ENCODE measurements around the gene RALA. TPM values are rescaled to one million over a fixed set of nuclear protein-coding genes. Genes with fewer than 3 reads are reported as not detected.
"Not testable (repeated sequence)": the region's sequence is repeated elsewhere in the genome, so short reads cannot be mapped to it uniquely, and the experiment has no call there.

Gene RALA
- total RNA-seq, 4 donors from 2014 or later: 5.4 to 29.8 (median 17.9) TPM

DNA sequence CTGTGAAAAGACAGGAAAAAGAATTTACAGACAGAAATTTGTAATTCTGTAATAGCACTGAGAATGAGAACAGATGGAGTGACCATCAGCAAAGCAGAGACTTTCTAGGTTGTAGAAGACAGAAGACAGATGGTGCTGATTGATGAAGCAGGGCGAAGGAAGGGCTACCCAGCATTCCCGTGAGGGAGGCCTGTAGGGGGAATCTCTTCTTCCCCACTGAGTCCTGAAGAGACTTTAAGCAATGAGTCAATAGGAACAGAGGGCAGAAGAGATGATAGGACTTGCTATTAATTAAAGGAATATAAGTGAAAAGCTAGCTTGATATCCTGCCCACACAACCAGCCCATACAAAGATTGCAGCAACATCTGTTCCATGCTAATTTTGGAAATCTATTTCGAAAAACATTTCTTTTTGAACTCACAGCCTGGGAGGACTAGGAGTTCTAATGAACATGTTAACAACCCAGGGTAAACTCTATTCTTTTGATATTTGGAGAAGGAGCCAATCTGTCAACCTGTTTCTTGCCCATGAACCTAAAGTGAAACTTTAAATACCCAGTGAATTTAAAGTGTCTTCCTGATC lies 44.1 kb downstream of the RALA start:
- 79 to 87% methylated on average over 3 of the region's 3 CpGs for WGBS, 2 donors (ENCODE audit: low coverage in 1 of 2)
- Histone ChIP-seq H3K4me3 (no peak overlapping the region), H3K27ac (peak overlapping the region in 1 of 4 donors; percentile 36), H3K9me3 (no peaks in the 10 kb centered on the region), H3K4me1 (peaks cover 0 to 32% (median 15%) of the 10 kb centered on the region in 4 donors), H3K27me3 (no peaks in the 10 kb centered on the region), H3K36me3 (no peaks in the 10 kb centered on the region)
- DNase-seq: no peak
- in situ Hi-C loops (cut with MboI; ENCODE audit: low pct_ligation_motif_present in 1 of 4, low pct_unique_long_range_greater_than_20kb in 1 of 4, low sequenced_read_pairs in 3 of 4) (no loop called here), intact Hi-C loops (cut with DNase I; ENCODE audit: low total_unique reads) (no loop called here)
- TF ChIP-seq EP300 (IDR thresholded peaks at IDR 0.05; ENCODE audit: low read depth) (no peak), POLR2AphosphoS5 (IDR thresholded peaks at IDR 0.05) (no peak), POLR2A (IDR thresholded peaks at IDR 0.05) (no peak)

DNA sequence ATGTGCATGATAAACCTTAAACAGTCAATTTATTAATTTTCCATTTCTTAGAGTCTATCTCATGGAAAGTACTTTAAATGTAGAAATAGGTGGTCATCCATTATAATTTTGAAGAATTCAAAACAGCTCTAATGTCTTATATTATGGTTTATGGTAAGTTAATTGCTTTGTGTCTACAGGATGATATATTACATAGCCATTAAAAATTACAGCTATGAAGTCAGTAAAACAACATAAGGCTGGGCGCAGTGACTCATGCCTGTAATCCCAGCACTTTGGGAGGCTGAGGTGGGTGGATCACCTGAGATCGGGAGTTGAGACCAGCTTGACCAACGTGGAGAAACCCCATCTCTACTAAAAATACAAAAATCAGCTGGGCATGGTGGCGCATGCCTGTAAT lies 44.9 kb downstream of the RALA start:
- Histone ChIP-seq H3K4me1 (peaks cover 0 to 32% (median 15%) of the 10 kb centered on the region in 4 donors), H3K27ac (peak overlapping the region in 2 of 4 donors; percentile 4 to 36)
- H3K36me3 ChIP-seq; in situ Hi-C loops (cut with MboI; ENCODE audit: low pct_ligation_motif_present in 1 of 4, low pct_unique_long_range_greater_than_20kb in 1 of 4, low sequenced_read_pairs in 3 of 4); H3K27me3 ChIP-seq; intact Hi-C loops (cut with DNase I; ENCODE audit: low total_unique reads); H3K4me3 ChIP-seq; H3K9me3 ChIP-seq: not testable (repeated sequence)
- WGBS, 2 donors (ENCODE audit: low coverage in 1 of 2): 70 to 78% methylated on average over 4 of the region's 4 CpGs
- DNase-seq: peak; percentile 40

DNA sequence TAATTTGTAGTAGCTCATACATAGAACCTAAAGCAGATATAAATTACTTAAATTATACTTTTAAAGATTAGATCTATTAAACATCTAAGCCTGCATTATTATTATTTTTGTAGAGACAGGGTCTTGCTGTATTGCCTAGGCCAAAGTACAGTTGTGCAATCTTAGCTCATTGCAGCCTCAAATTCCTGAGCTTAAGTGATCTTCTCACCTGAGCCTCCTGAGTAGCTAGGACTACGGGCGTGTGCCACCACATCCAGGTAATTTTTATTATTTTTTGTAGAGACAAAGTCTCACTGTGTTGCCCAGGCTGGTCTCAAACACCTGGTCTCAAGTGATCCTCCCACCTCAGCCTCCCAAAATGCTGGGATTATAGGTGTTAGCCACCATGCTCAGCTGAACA lies 46.7 kb downstream of the RALA start:
- 94 to 97% methylated on average over 2 of the region's 2 CpGs for WGBS, 2 donors (ENCODE audit: low coverage in 1 of 2)
- no peaks in the 10 kb centered on the region for H3K9me3 ChIP-seq
- H3K4me3 ChIP-seq: no peak overlapping the region
- intact Hi-C loops (cut with DNase I; ENCODE audit: low total_unique reads): no loop called here
- peaks cover 0 to 38% (median 15%) of the 10 kb centered on the region in 4 donors for H3K4me1 ChIP-seq
- in situ Hi-C loops (cut with MboI; ENCODE audit: low pct_ligation_motif_present in 1 of 4, low pct_unique_long_range_greater_than_20kb in 1 of 4, low sequenced_read_pairs in 3 of 4): no loop called here
- TF ChIP-seq POLR2AphosphoS5 (IDR thresholded peaks at IDR 0.05) (no peak), POLR2A (IDR thresholded peaks at IDR 0.05) (no peak), EP300 (IDR thresholded peaks at IDR 0.05; ENCODE audit: low read depth) (no peak)
- TF ChIP-seq, protein P1, sequence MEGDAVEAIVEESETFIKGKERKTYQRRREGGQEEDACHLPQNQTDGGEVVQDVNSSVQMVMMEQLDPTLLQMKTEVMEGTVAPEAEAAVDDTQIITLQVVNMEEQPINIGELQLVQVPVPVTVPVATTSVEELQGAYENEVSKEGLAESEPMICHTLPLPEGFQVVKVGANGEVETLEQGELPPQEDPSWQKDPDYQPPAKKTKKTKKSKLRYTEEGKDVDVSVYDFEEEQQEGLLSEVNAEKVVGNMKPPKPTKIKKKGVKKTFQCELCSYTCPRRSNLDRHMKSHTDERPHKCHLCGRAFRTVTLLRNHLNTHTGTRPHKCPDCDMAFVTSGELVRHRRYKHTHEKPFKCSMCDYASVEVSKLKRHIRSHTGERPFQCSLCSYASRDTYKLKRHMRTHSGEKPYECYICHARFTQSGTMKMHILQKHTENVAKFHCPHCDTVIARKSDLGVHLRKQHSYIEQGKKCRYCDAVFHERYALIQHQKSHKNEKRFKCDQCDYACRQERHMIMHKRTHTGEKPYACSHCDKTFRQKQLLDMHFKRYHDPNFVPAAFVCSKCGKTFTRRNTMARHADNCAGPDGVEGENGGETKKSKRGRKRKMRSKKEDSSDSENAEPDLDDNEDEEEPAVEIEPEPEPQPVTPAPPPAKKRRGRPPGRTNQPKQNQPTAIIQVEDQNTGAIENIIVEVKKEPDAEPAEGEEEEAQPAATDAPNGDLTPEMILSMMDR (IDR thresholded peaks at IDR 0.05): no peak
- no peak for DNase-seq
- H3K27me3 ChIP-seq: no peaks in the 10 kb centered on the region
- no peaks in the 10 kb centered on the region for H3K36me3 ChIP-seq
- no peak overlapping the region for H3K27ac ChIP-seq

DNA sequence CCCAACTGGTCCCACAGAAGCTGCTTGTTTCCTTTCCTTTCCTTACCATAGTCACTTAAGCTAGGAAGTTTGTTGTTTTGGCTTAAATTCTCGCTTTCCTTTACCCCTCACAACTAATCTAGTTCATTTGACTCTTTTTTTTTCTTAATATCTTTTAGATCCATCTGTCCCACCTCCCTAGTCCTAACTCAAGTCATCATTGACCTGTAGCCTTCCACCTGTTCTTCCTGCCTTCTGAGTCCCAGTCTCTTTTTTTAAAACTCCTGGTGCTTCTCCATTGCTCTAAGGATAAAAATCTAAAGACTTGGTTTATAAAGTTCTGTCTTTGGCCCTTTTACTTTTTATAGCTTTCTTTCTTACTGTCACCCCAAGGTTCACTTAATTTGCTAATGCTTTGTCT lies 47.6 kb downstream of the RALA start:
- H3K27ac ChIP-seq: no peak overlapping the region
- no peaks in the 10 kb centered on the region for H3K27me3 ChIP-seq
- no peaks in the 10 kb centered on the region for H3K9me3 ChIP-seq
- H3K36me3 ChIP-seq: no peaks in the 10 kb centered on the region
- H3K4me1 ChIP-seq: peaks cover 0 to 38% (median 15%) of the 10 kb centered on the region in 4 donors
- TF ChIP-seq, protein P1 (IDR thresholded peaks at IDR 0.05): no peak
- TF ChIP-seq POLR2AphosphoS5 (IDR thresholded peaks at IDR 0.05): no peak
- TF ChIP-seq POLR2A (IDR thresholded peaks at IDR 0.05): no peak
- TF ChIP-seq EP300 (IDR thresholded peaks at IDR 0.05; ENCODE audit: low read depth): no peak
- no peak overlapping the region for H3K4me3 ChIP-seq
- in situ Hi-C loops (cut with MboI; ENCODE audit: low pct_ligation_motif_present in 1 of 4, low pct_unique_long_range_greater_than_20kb in 1 of 4, low sequenced_read_pairs in 3 of 4) (no loop called here), intact Hi-C loops (cut with DNase I; ENCODE audit: low total_unique reads) (no loop called here)
- no peak for DNase-seq
- WGBS, 2 donors (ENCODE audit: low coverage in 1 of 2): 50 to 100% methylated on average over 1 of the region's 1 CpG

DNA sequence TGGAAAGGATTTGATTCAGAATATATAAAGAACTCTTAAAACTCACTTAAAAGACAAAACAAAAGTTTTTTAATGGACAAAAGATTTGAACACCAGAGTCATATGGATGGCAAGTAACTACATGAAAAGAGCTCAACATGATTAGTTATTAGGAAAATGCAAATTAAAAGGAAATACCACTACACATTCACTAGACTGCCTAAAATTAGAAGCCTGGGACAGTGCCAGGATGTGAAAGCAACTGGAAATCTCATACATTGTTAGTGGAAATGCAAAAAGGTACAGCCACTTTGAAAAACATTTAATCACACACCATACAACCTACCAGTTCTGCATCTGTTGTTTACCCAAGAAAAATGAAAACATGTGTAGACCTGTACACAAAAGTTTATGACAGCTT lies 48.8 kb downstream of the RALA start:
- no peak overlapping the region for H3K27ac ChIP-seq
- H3K9me3 ChIP-seq: no peaks in the 10 kb centered on the region
- peaks cover 0 to 29% (median 10%) of the 10 kb centered on the region in 4 donors for H3K4me1 ChIP-seq
- in situ Hi-C loops (cut with MboI; ENCODE audit: low pct_ligation_motif_present in 1 of 4, low pct_unique_long_range_greater_than_20kb in 1 of 4, low sequenced_read_pairs in 3 of 4) (no loop called here), intact Hi-C loops (cut with DNase I; ENCODE audit: low total_unique reads) (no loop called here)
- H3K27me3 ChIP-seq: no peaks in the 10 kb centered on the region
- TF ChIP-seq POLR2AphosphoS5 (IDR thresholded peaks at IDR 0.05): no peak
- no peak for TF ChIP-seq EP300 (IDR thresholded peaks at IDR 0.05; ENCODE audit: low read depth)
- no peak for TF ChIP-seq POLR2A (IDR thresholded peaks at IDR 0.05)
- TF ChIP-seq, protein P1 (IDR thresholded peaks at IDR 0.05): no peak
- H3K4me3 ChIP-seq: no peak overlapping the region
- no peak for DNase-seq
- H3K36me3 ChIP-seq: no peaks in the 10 kb centered on the region

All from transverse colon (tissue), 4 donors.